Measurements from ENCODE around the gene LUZP2.

DNA sequence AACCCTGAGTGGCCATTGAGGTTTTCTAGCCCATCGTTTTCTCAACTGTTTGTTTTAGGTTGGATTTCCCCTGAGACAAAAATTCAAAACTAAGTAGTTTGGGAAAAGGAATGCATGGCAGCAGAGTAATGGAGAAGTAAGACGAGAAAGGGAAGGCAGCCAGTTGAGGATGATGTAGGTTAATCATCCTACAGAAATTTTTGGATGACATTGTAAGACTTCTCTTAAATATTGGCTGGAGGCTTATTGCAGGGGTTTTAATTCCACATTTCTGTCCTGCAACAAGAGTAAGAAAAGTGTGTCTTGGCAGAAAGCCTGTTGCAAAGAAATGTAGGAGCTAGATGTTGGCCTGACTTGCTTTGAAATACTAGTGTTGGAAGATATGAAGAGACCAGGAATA is 308.8 kb downstream of the LUZP2 start:
- no peak for TF ChIP-seq ZNF274 (IDR thresholded peaks at IDR 0.05; ENCODE audit: low read depth, low read length)
- TF ChIP-seq YY1 (IDR thresholded peaks at IDR 0.05; ENCODE audit: insufficient read depth, insufficient read length), result no peak
- no peak for TF ChIP-seq SUZ12 (IDR thresholded peaks at IDR 0.05; ENCODE audit: extremely low read depth, insufficient read depth, insufficient read length)
